GM12891 (cell line): ENCODE results near the gene RPTN.

ENCODE experiments used
- PAX5 ChIP-seq: IDR thresholded peaks from 2 replicates; pipeline ENCODE4 v1.6.1; 2011; ENCODE audit warnings: low read length, moderate library complexity, mild to moderate bottlenecking; ENCODE audit not compliant: insufficient read depth, severe bottlenecking
- POLR2A ChIP-seq: IDR thresholded peaks from 2 replicates; pipeline ENCODE4 v1.6.1; 2011; ENCODE audit warnings: low read depth, low read length, control low read depth
- SPI1 ChIP-seq: IDR thresholded peaks from 2 replicates; pipeline ENCODE4 v1.6.1; 2011; ENCODE audit warnings: low read depth, low read length, control low read depth

DNA sequence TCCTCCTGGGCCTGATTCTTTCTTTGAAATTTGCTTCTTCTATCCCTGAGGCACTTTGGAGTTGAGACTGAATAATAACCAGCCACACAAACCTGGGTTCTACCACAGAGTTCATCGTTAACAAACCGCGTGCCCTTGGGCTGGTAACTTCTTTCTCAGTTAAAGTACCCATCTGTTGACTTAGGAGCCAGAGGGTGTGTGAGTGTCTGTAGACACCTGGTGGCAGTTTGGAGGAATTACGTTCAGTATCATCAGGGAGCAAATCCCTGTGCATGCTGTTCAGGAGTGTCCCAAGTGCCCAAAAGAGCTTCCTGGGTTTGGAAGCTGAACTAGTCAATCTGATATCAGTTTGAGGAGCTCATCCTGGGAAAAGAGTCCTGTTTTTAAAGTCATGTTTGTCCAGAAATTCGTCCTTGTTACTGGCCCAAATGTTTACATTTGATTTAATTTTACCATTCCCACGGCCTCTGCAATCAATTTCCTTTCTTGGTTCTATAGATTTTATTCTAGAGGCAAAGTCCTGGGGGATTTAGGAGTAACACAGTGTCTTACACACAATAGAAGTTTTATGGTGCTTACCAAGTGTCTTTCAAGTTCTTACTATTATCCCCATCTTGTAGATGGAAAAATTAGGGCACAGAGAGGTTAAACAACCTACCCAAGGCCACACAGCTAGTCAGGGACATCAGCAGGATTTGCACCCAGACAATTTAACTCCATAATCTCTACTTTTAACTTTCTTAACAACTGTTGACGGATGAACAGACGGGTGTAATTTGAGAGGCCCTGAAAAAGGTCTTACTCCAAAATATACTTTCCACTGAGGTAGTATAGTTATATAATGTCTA is 26.7 kb upstream of the RPTN start:
- TF ChIP-seq SPI1 (no peak), POLR2A (no peak), PAX5 (no peak)
